HepG2 (cell line): ENCODE measurements around the gene JAG1. TPM values are rescaled to one million over a fixed set of nuclear protein-coding genes. Genes with fewer than 3 reads are reported as not detected.
A peak's percentile ranks its signal among the peaks of the same experiment; 100 is the strongest.

Experiments
- AKNA ChIP-seq: sonication (generic); formaldehyde crosslinking; IDR thresholded peaks from 2 replicates; pipeline ENCODE4 v1.4.0; 2020; ENCODE audit warnings: missing genetic modification reagents, borderline replicate concordance
- MXI1 ChIP-seq: IDR thresholded peaks from 3 replicates; pipeline ENCODE4 v1.6.1; 2012; ENCODE audit warnings: low read depth, low read length, inconsistent platforms, borderline replicate concordance
- NAIF1 ChIP-seq: sonication (generic); formaldehyde crosslinking; IDR thresholded peaks from 2 replicates; pipeline ENCODE4 v1.5.0; 2020; ENCODE audit warnings: mild to moderate bottlenecking, missing genetic modification reagents, borderline replicate concordance
- NCOA2 ChIP-seq: sonication (generic); formaldehyde crosslinking; IDR thresholded peaks from 2 replicates; pipeline ENCODE4 v1.8.0; 2022; ENCODE audit warnings: inconsistent platforms
- NONO ChIP-seq, 2 experiments: fragments of 450-650 bp in 1 of 2; sonication (generic) in 1 of 2; formaldehyde crosslinking in 1 of 2; IDR thresholded peaks in 1 of 2; conservative IDR thresholded peaks in 1 of 2; 2 replicates each; pipeline versions ENCODE4 v1.6.1 to v1.8.0; 2017 to 2022; ENCODE audit warnings: mild to moderate bottlenecking in 1 of 2, missing genetic modification reagents in 1 of 2, moderate library complexity in 1 of 2
- PPARG ChIP-seq: conservative IDR thresholded peaks from 2 replicates; pipeline ENCODE4 v1.6.1; 2016; ENCODE audit warnings: missing biosample characterization, missing genetic modification reagents
- SMAD1 ChIP-seq: sonication (generic); formaldehyde crosslinking; IDR thresholded peaks from 2 replicates; pipeline ENCODE4 v1.4.0; 2020; ENCODE audit warnings: missing genetic modification reagents, low read depth, mild to moderate bottlenecking, borderline replicate concordance
- ZBTB4 ChIP-seq: sonication (generic); formaldehyde crosslinking; IDR thresholded peaks from 2 replicates; pipeline ENCODE4 v1.4.0; 2020; ENCODE audit warnings: missing genetic modification reagents, mild to moderate bottlenecking, borderline replicate concordance
- ZBTB44 ChIP-seq: sonication (generic); formaldehyde crosslinking; IDR thresholded peaks from 2 replicates; pipeline ENCODE4 v1.4.0; 2020; ENCODE audit warnings: missing genetic modification reagents
- ZNF235 ChIP-seq: sonication (generic); formaldehyde crosslinking; IDR thresholded peaks from 2 replicates; pipeline ENCODE4 v1.8.1; 2023; ENCODE audit warnings: mild to moderate bottlenecking, missing genetic modification reagents, borderline replicate concordance
- ZNF280D ChIP-seq: sonication (generic); formaldehyde crosslinking; IDR thresholded peaks from 2 replicates; pipeline ENCODE4 v1.5.1; 2020; ENCODE audit warnings: mild to moderate bottlenecking, missing genetic modification reagents
- ZNF335 ChIP-seq: sonication (generic); formaldehyde crosslinking; IDR thresholded peaks from 2 replicates; pipeline ENCODE4 v1.4.0; 2020; ENCODE audit warnings: missing genetic modification reagents
- ZNF562 ChIP-seq: sonication (generic); formaldehyde crosslinking; IDR thresholded peaks from 2 replicates; pipeline ENCODE4 v1.8.0; 2022; ENCODE audit warnings: missing genetic modification reagents, borderline replicate concordance
- ZNF777 ChIP-seq: sonication (generic); formaldehyde crosslinking; IDR thresholded peaks from 2 replicates; pipeline ENCODE4 v1.4.0; 2020; ENCODE audit warnings: missing genetic modification reagents
- polyA plus RNA-seq, 8 experiments: library from polyadenylated mRNA; depleted of rRNA in 3 of 8; stranded (reverse) in 7 of 8; unstranded in 1 of 8; fragments of >200 nt; fragmentation: Illumina TruSeq in 4 of 8; extraction: Trizol in 4 of 8; gene quantifications; 2 replicates each; pipeline versions ENCODE4 v1.2.1 to v1.2.3, GENCODE V29; 2011 to 2016; ENCODE audit warnings: low read depth in 4 of 8, missing spikeins in 1 of 8, mixed read lengths in 1 of 8; ENCODE audit not compliant: insufficient read depth in 1 of 8
- total RNA-seq, 5 experiments: library from RNA; depleted of rRNA; stranded (reverse); fragments of >200 nt; fragmentation: Illumina TruSeq; extraction: Trizol; gene quantifications; 2 replicates each; pipeline ENCODE4 v1.2.3, GENCODE V29; 2016; ENCODE audit warnings: low read depth in 1 of 5

Gene JAG1
- total and polyA plus RNA-seq, 2 of the 13 experiments (the other 11 are each of a cell fraction or from before 2014, with no cell fraction given), result 47.1 to 56.3 TPM

GRCh38 chr20:10715035-10715434, 41.2 kb upstream of the JAG1 start (continued):
- TF ChIP-seq ZBTB4 (CRISPR knock-in tag) (no peak), ZBTB44 (CRISPR knock-in tag) (no peak), ZNF235 (CRISPR knock-in tag) (no peak), ZNF562 (CRISPR knock-in tag) (no peak), ZNF777 (CRISPR knock-in tag) (no peak), NAIF1 (CRISPR knock-in tag) (no peak), MXI1 (no peak), AKNA (CRISPR knock-in tag) (no peak), ZNF335 (no peak), ZNF280D (CRISPR knock-in tag) (no peak), PPARG (CRISPR knock-in tag) (peak; percentile 44), NONO (IDR thresholded peaks at IDR 0.05) (no peak), NONO (CRISPR knock-in tag; conservative IDR thresholded peaks at IDR 0.05) (no peak), SMAD1 (no peak), NCOA2 (CRISPR knock-in tag) (peak; percentile 52)
